Posterior vena cava (tissue), 2 donors: ENCODE results near the gene TMEM168. TPM values are rescaled to one million over a fixed set of nuclear protein-coding genes. Genes with fewer than 3 reads are reported as not detected.
"Not testable (repeated sequence)": the region's sequence is repeated elsewhere in the genome, so short reads cannot be mapped to it uniquely, and the experiment has no call there.

Experiments
- DNase-seq: peaks from one replicate; pipeline ENCODE4 v3.0.0-alpha.2; 2020; ENCODE audit warnings: low spot score
- intact Hi-C, 2 donors: fragments of 100-400 bp; cut with DNase I; formaldehyde crosslinking; loops; one replicate each; pipeline versions ENCODE4 v1.14.1 to v1.14.2; 2022 to 2023
- total RNA-seq, 2 donors: library from RNA; stranded (reverse); fragmentation: NEBNext Ultra II Directional; extraction: Animal tissue kit (Norgen Biotek cat#: 25700); gene quantifications; one replicate each; pipeline ENCODE4 v1.2.1, GENCODE V29; 2021
- donor health status: DM: yes; HTN: yes; CAD: no.
- donor health status: DM: yes; HTN: yes; CAD: no.

Gene TMEM168
- total RNA-seq, 2 donors from 2014 or later, result 18.7 to 21.7 TPM

DNA sequence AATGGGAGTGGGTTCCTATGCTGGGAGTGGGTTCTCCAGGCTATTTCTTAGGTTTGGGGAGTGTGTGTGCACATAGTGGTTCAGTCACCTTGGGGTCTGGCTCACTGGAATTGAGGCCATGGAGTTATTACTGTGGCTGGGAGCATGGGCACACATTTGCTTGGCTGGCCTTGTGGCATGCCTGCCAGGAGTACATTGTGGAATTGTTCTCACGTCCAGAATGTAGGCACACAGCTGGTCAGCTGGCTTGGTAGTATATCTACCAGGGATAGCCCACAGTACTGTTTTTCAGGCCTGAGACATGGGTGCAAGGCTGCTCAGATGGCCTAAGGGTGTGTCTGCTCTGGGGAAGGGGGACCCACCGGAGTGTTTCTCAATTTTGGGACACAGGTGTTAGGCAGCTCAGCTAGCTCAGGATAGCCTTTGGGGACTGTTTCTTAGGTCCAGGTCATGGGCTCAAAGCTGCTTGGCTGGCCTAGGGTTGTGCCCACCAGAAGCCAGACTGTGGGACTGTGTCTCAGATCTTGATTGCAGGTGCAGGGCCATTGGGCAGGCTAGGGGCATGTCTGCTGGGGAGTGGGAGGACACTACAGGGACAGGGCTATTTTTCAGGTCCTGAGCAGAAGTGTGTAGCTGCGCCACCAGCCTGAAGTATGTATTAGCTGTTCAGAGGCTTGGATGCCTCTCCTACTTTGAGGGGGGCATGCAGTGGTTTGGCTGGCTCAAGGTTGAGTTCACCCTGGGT, 50.6 kb downstream of the TMEM168 start:
- intact Hi-C loops, result no loop called here
- no peak for DNase-seq

DNA sequence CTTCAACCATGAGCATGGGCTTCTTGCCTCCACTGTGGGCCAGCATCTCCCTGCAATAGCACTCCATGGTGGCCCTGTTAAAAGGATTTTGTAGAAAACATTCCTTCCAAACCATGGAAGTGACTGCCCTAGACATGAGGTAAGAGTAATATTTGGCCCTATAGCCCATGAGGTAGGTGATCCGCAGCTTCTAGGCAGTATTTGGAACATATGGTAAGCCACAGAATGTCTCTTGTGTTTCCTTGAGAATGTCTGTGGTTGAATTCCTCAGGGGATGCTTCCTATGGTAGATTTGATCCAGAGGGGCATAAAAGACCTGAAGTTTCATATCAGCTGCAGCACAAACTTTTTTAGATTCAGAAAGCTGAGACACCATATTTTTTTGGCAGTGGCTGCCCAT, 54.9 kb downstream of the TMEM168 start:
- DNase-seq, result no peak
- intact Hi-C loops, result no loop called here

DNA sequence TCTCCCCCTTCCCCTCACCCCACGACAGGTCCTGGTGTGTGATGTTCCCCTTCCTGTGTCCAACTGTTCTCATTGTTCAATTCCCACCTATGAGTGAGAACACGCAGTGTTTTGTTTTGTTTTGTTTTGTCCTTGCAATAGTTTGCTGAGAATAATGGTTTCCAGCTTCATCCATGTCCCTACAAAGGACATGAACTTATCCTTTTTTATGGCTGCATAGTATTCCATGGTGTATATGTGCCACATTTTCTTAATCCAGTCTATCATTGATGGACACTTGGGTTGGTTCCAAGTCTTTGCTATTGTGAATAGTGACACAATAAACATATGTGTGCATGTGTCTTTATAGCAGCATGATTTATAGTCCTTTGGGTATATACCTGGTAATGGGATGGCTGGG, 58.9 kb downstream of the TMEM168 start:
- intact Hi-C loops, DNase-seq: not testable (repeated sequence)

DNA sequence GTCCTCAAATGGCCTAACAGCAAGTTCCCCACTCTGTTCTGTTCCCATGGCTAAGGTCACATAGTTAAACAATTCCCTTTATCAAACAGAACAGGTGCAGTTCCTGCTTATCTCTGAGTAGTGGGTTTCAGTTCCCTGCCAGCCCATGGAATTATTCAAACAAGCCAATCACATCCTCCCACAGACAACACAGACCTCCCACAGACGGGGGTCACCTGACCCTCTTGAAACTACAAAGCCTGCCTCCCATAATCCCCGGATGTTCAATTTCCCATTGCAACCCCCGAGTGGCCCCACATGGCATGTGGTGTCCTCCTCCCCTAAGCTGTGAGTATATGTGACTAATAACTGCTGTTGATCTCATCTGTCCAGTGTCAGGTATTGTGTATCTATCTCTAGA, 64.1 kb downstream of the TMEM168 start:
- intact Hi-C loops, result no loop called here
- no peak for DNase-seq

DNA sequence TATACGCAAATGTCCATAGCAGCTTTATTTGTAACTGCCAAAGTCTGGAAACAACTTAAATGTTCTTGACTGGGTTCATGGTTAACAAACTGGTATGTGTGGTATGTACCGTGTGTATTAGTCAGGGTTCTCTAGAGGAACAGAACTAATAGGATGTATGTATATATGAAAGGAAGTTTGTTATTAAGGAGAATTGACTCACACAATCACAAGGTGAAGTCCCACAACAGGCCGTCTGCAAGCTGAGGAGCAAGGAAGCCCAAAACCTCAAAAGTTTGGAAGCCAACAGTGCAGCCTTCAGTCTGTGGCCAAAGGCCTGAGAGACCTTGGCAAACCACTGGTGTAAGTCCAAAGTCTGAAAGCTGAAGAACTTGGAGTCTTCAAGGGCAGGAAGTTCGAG, 66.8 kb downstream of the TMEM168 start:
- DNase-seq, result no peak
- intact Hi-C loops, result no loop called here

DNA sequence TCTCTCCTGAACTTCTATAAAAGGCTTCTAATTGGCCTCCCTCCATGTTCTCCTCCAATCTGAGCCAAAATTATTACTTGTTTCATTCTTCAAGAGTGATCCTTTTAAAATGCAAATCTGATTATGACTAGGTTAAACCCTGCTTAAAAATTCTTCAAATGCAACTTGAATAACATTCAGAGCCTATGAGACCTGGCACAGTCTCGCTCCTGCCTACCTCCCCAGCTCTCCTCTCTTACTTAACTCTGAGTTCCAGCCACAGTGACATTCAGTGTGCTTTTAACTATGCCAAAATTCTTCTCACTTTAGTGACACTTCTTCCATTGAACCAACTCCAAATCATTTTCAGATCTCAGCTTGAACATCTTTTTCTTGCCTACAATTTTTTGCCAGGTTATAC, 68.8 kb downstream of the TMEM168 start:
- DNase-seq, result no peak
- intact Hi-C loops, result no loop called here

DNA sequence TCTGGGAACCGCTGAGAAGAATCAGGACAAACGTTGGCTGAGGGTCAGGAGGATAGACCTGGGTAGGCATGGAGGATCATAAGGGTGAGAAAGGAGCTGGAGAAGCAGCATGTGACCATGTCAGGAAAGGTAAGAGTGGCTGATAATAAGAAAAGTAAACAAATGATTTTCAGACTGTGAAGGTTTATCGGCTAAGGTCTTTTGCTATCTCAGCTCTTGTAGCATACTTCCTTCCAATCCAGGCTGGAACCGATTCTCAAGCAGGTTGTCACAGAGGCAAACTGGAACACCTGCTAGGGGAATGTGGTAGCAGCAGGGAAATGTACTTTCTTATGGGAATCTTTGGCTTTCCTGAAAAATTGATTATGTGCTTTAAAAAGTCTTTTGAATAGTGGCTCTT, 74.7 kb downstream of the TMEM168 start:
- no peak for DNase-seq
- intact Hi-C loops, result no loop called here

DNA sequence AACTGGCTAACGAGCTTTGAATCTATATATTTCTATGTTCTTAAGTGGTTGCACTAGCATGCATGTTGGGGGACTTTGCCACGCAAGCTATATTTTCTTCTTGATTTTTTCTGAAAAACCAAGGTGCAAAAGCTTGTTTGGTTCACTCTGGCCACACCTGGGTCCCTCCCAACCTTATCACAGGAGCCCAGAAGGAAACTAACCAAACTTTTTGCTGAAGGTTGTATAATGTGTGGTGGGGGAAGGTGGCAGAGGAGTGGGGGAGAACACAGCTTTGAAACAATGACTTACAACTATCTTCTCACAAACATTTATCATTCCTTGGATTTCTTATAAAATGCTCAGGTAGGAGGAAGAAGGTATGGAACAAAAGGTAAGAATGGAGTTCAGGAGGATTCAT, 75.3 kb downstream of the TMEM168 start:
- no peak for DNase-seq

More for the DNA sequence above, 75.3 kb downstream of the TMEM168 start:
- intact Hi-C loops, result no loop called here
